K562 (cell line): ENCODE data around the gene STX2. TPM values are rescaled to one million over a fixed set of nuclear protein-coding genes. Genes with fewer than 3 reads are reported as not detected.
"Not testable (repeated sequence)": the region's sequence is repeated elsewhere in the genome, so short reads cannot be mapped to it uniquely, and the experiment has no call there.

Experiments
- ATAC-seq: fragments of 200-7000 bp; cut with Tn5 transposase; 3 replicates; pipeline ENCODE4 v1.9.1; 2020; ENCODE audit warnings: moderate library complexity
- BruUV-seq: library from RNA; stranded (reverse); fragments of 400-500 nt; replicated peaks from 2 replicates; lab custom pipeline; 2021; lab: Mats Ljungman, UMichigan
- CTCF ChIA-PET: fragments of 300-600 bp; formaldehyde crosslinking; extraction: SDS; loops from one replicate; lab custom pipeline; 2021; ENCODE audit warnings: low intra/inter-chr PET ratio; lab: Yijun Ruan, JAX
- POLR2A ChIA-PET: fragments of 300-600, 350-650 bp; sonication (Branson Sonifier 250); formaldehyde crosslinking; extraction: SDS; loops from one replicate; lab custom pipeline; 2021; ENCODE audit warnings: antibody characterized with exemption, inconsistent platforms; lab: Yijun Ruan, JAX
- DNase-seq, 4 experiments: peaks; one replicate each; pipeline versions ENCODE4 v3.0.0 to v3.0.0-alpha.2; 2011 to 2018; ENCODE audit warnings: low spot score in 3 of 4, mixed read lengths in 3 of 4; ENCODE audit errors: extremely low read depth in 1 of 4
- FAIRE-seq: peaks from 2 replicates; lab custom pipeline; 2011; peaks lifted over from hg19 to GRCh38; lab: Jason Lieb, UNC
- H2AFZ ChIP-seq: 2 replicates; pipeline ENCODE4 v1.6.0; 2011; ENCODE audit warnings: low read depth, low read length, control low read depth, inconsistent platforms
- H3K27ac ChIP-seq: fragments of 200-600 bp; 3 replicates; pipeline ENCODE4 v1.8.0; 2011; ENCODE audit warnings: low read depth, mild to moderate bottlenecking, control low read depth, inconsistent platforms, low read length, moderate library complexity, mixed read lengths; ENCODE audit errors: extremely low read depth
- H3K27me3 ChIP-seq, 2 experiments: fragments of 300-600 bp in 1 of 2; 2 replicates in 1 of 2; 3 replicates in 1 of 2; pipeline versions ENCODE4 v1.6.0 to v1.8.0; 2011; ENCODE audit warnings: inconsistent platforms in 2 of 2, low read length in 2 of 2, mild to moderate bottlenecking in 1 of 2, mixed read lengths in 1 of 2, moderate library complexity in 1 of 2; ENCODE audit not compliant: control insufficient read depth in 2 of 2, insufficient read depth in 2 of 2
- H3K36me3 ChIP-seq: fragments of 300-600 bp; 3 replicates; pipeline ENCODE4 v1.8.0; 2011; ENCODE audit warnings: mild to moderate bottlenecking, low read length, inconsistent platforms; ENCODE audit not compliant: control insufficient read depth, insufficient read depth
- H3K4me1 ChIP-seq, 2 experiments: fragments of 200-600 bp in 1 of 2; replicated peaks in 1 of 2; 2 replicates in 1 of 2; 3 replicates in 1 of 2; pipeline versions ENCODE4 v1.5.1 to v1.8.0; 2011; ENCODE audit warnings: inconsistent platforms in 2 of 2, low read length in 2 of 2, mild to moderate bottlenecking in 1 of 2, mixed read lengths in 1 of 2, moderate library complexity in 1 of 2; ENCODE audit not compliant: control insufficient read depth in 2 of 2, insufficient read depth in 2 of 2
- H3K4me2 ChIP-seq: 2 replicates; pipeline ENCODE4 v1.6.1; 2011; ENCODE audit warnings: low read length, control low read depth, inconsistent platforms, mixed read lengths; ENCODE audit not compliant: insufficient read depth
- H3K4me3 ChIP-seq: fragments of 200-600 bp; sonication (generic), shearing (Covaris generic); 2 replicates; pipeline ENCODE4 v1.5.1; 2016; ENCODE audit warnings: control low read depth, inconsistent platforms
- H3K79me2 ChIP-seq: fragments of 200-600 bp; 3 replicates; pipeline ENCODE4 v1.8.0; 2011; ENCODE audit warnings: low read length, inconsistent platforms; ENCODE audit not compliant: control insufficient read depth, insufficient read depth
- H3K9ac ChIP-seq, 2 experiments: 2 replicates each; pipeline versions ENCODE4 v1.6.0 to v1.6.1; 2011; ENCODE audit warnings: low read depth in 2 of 2, low read length in 2 of 2, control low read depth in 1 of 2, inconsistent platforms in 1 of 2, mild to moderate bottlenecking in 1 of 2, mixed read lengths in 1 of 2; ENCODE audit not compliant: insufficient read depth in 1 of 2
- H3K9me1 ChIP-seq: one replicate; pipeline ENCODE4 v1.6.0; 2011; ENCODE audit warnings: inconsistent platforms, mild to moderate bottlenecking, low read length, moderate library complexity; ENCODE audit not compliant: control insufficient read depth, insufficient read depth
- H3K9me3 ChIP-seq: replicated peaks from 2 replicates; pipeline ENCODE4 v1.5.1; 2011; ENCODE audit warnings: low read depth, low read length, inconsistent platforms; ENCODE audit not compliant: control insufficient read depth, insufficient read depth
- H4K20me1 ChIP-seq: replicated peaks from 2 replicates; pipeline ENCODE4 v1.6.1; 2011; ENCODE audit warnings: low read length, inconsistent platforms, mixed read lengths; ENCODE audit not compliant: control insufficient read depth, insufficient read depth
- ARID3B ChIP-seq: fragments of 250-450 bp; sonication (Bioruptor Pico); IDR thresholded peaks from 2 replicates; pipeline ENCODE4 v1.4.0; 2020; ENCODE audit warnings: borderline replicate concordance
- CEBPB ChIP-seq: fragments of 450-650 bp; IDR thresholded peaks from 2 replicates; pipeline ENCODE4 v1.6.1; 2016; ENCODE audit warnings: missing genetic modification characterization, missing compliant biosample characterization
- RAD21 ChIP-seq, 2 experiments: fragments of 250-450 bp in 1 of 2; fragments of 450-650 bp in 1 of 2; sonication (Bioruptor Pico) in 1 of 2; formaldehyde crosslinking in 1 of 2; IDR thresholded peaks in 1 of 2; conservative IDR thresholded peaks in 1 of 2; 2 replicates each; pipeline versions ENCODE4 v1.4.0 to v1.8.0; 2020 to 2022; ENCODE audit warnings: mild to moderate bottlenecking in 2 of 2, moderate library complexity in 1 of 2
- ZBTB33 ChIP-seq: sonication (generic); formaldehyde crosslinking; IDR thresholded peaks from 2 replicates; pipeline ENCODE4 v1.8.1; 2023; ENCODE audit warnings: mild to moderate bottlenecking, missing genetic modification reagents
- WGBS: fragments of 100-300 bp; shearing (Covaris generic); methylation state at CpG from one replicate; pipeline ENCODE4 v1.1.6; 2016; ENCODE audit warnings: low coverage, mixed read lengths; ENCODE audit not compliant: insufficient coverage; ENCODE audit errors: missing lambda C conversion rate; 5-methylcytosine and 5-hydroxymethylcytosine counted together
- in situ Hi-C: fragments of 300-500 bp; cut with MboI; formaldehyde crosslinking; loops from 4 replicates; pipeline ENCODE4 v1.15.0; 2018; ENCODE audit warnings: inconsistent platforms, mixed read lengths
- intact Hi-C: fragments of 100-400 bp; cut with micrococcal nuclease; formaldehyde crosslinking; loops from 2 replicates; pipeline ENCODE4 v1.14.2; 2022
- polyA plus RNA-seq, 8 experiments: library from polyadenylated mRNA; depleted of rRNA in 4 of 8; stranded (reverse) in 5 of 8; unstranded in 3 of 8; fragments of >200 nt; fragmentation: Nextera tagmentation in 2 of 8; fragmentation: Illumina TruSeq in 1 of 8; extraction: Ambion mirVana in 2 of 8; extraction: Trizol in 1 of 8; gene quantifications; 2 replicates each; pipeline versions ENCODE4 v1.2.1 to v1.2.3, GENCODE V29; 2011 to 2014; ENCODE audit warnings: inconsistent platforms in 1 of 8, missing spikeins in 1 of 8
- total RNA-seq, 7 experiments: library from RNA; depleted of rRNA in 6 of 7; stranded (reverse); fragments of >200 nt in 6 of 7; fragmentation: Illumina TruSeq in 2 of 7; extraction: Trizol in 2 of 7; gene quantifications; 2 replicates each; pipeline versions ENCODE4 v1.2.1 to v1.2.3, GENCODE V29; 2011 to 2021; ENCODE audit warnings: low replicate concordance in 1 of 7

The STX2 gene
- total and polyA plus RNA-seq, 9 of the 15 experiments (the other 6 are each of a cell fraction or from before 2014, with no cell fraction given), result 22.2 to 54.6 (median 30.8) TPM

GRCh38 chr12:130863298-130863697, 24.2 kb upstream of the STX2 start:
- ChIA-PET CTCF (no interaction called here), POLR2A (no interaction called here)
- Histone ChIP-seq H3K36me3 (no peaks in the 10 kb centered on the region), H3K4me2 (no peak overlapping the region), H3K4me1 (peaks cover 6 to 9% of the 10 kb centered on the region in 2 experiments; a peak in 4 of 5 replicates), H2AFZ (no peak overlapping the region), H3K9me3 (no peaks in the 10 kb centered on the region), H3K27ac (no peak overlapping the region), H3K9me1 (no peaks in the 10 kb centered on the region), H4K20me1 (no peaks in the 10 kb centered on the region), H3K79me2 (no peaks in the 10 kb centered on the region), H3K4me3 (no peak overlapping the region), H3K9ac (no peak overlapping the region), H3K27me3 (no peaks in the 10 kb centered on the region)
- TF ChIP-seq RAD21 (CRISPR knock-in tag; conservative IDR thresholded peaks at IDR 0.05 in 1 of 2, IDR thresholded peaks at IDR 0.05 in 1 of 2) (0 out of 4 replicates have a peak, but pooled peaks of 1 of the 2 experiments have one; percentile 5), ARID3B (CRISPR knock-in tag) (no peak), CEBPB (tag) (peak; percentile 57; the same call in 1 of the 2 replicates)
- no peak for DNase-seq
- no TSS peak for BruUV-seq
- in situ Hi-C loops (no loop called here), intact Hi-C loops (no loop called here)
- no peak for FAIRE-seq
- ATAC-seq, result no peak
- 49% methylated on average over 5 of the region's 5 CpGs for WGBS

GRCh38 chr12:130862771-130863170, 23.7 kb upstream of the STX2 start:
- DNase-seq, intact Hi-C loops: not testable (repeated sequence)

More at GRCh38 chr12:130862771-130863170, 23.7 kb upstream of the STX2 start:
- H3K4me3 ChIP-seq, H2AFZ ChIP-seq, in situ Hi-C loops, H3K36me3 ChIP-seq, H3K9ac ChIP-seq, H4K20me1 ChIP-seq, H3K9me1 ChIP-seq, CTCF ChIA-PET, BruUV-seq, H3K79me2 ChIP-seq, FAIRE-seq, ATAC-seq, H3K4me1 ChIP-seq, H3K9me3 ChIP-seq, H3K4me2 ChIP-seq, H3K27ac ChIP-seq, H3K27me3 ChIP-seq, POLR2A ChIA-PET: not testable (repeated sequence)
- 74% methylated on average over 8 of the region's 8 CpGs for WGBS
- TF ChIP-seq ZBTB33, result 0 out of 2 replicates have a peak, but pooled peaks have one; percentile 11
